ENCODE data around the gene TSNAXIP1.
"Not testable (repeated sequence)": the region's sequence is repeated elsewhere in the genome, so short reads cannot be mapped to it uniquely, and the experiment has no call there.

The TSNAXIP1 gene

DNA sequence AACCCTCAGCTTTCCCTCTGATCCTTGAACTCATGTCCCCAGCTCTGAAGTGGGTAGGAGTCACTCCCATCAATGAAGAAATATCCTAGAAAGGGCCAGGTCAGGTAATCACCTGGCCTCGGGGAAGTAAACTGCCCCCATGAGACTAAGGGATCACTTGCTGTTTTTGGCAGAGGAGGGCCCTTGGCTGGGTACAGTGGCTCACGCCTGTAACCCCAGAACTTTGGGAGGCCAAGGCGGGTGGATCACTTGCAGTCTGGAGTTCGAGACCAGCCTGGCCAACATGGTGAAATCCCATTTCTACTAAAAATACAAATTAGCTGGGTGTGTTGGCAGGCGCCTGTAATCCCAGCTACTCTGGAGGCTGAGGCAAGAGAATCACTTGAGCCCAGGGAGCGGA lies 57.4 kb downstream of the TSNAXIP1 start:
- not testable (repeated sequence) for DNase-seq

- DNase-seq = no peak
Measured at GRCh38 chr16:67864594-67864993, 57.9 kb downstream of the TSNAXIP1 start.

GRCh38 chr16:67865318-67865717 lies 58.6 kb downstream of the TSNAXIP1 start:
- peak; percentile 47 for DNase-seq

- no peak for DNase-seq
Measured at GRCh38 chr16:67868290-67868689, 61.6 kb downstream of the TSNAXIP1 start.

DNA sequence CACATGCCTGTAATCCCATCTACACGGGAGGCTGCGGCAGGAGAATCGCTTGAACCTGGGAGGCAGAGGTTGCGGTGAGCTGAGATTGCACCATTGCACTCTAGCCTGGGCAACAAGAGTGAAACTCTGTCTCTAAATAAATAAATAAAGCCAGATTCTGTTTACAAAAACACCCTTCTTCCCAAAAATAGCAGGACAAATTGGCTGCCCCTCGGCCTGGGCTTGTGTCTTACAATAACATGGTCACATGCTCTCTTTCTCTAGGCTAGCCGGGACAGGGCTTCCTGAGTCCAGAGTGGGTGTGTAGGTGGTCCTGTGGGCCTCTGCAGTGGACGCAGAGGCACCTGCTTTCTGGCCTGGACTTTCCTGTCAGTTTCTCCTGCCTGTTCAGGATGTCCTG lies 63.0 kb downstream of the TSNAXIP1 start:
- no peak for DNase-seq

- DNase-seq = no peak
Measured at GRCh38 chr16:67871256-67871655, 64.6 kb downstream of the TSNAXIP1 start.

- DNase-seq = no peak
Measured at GRCh38 chr16:67872131-67872630, 65.5 kb downstream of the TSNAXIP1 start.

DNA sequence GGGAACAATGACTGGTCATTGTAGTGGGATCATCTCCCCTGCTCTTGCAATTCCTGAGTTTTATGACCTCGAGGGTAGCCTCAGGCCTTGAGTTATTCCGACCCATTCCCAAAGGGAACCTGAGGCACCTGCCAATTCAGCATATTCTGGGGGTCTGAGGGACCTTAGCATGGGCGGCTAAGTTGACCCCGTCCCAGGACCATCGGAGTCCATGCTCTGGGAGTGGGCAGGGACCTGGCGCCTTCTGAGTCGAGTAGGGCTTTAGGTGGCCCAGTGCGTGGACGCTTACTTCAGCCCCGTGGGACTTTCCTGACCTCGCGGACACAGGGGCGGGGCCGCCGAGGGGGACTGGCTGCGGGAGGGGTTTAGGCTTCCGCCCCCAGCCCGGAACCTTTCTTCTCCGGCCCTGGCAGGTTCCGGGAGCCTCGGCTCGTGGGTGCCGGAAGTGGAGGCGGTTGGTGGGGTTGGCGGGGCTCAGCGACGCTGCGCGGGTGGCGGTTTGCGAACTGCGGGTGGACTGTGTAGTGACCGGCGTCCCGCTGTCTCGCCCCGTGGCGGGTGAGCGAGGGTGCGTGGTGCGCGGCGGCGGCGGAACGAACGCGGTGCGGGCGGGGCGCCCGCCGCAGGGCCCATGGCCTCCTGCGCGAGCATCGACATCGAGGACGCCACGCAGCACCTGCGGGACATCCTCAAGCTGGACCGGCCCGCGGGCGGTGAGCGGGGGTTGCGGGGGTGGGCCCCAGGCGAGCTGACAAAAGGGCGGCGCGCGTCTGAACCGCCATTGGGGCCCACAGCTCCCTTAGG lies 66.1 kb downstream of the TSNAXIP1 start, which contains the start of gene EDC4:
Gene EDC4, plus strand, starts transcription at position 422 of the 804 bp plus-strand sequence. Its CDS starts 210 bp downstream, at position 632.
- DNase-seq = peak; percentile 80

DNA sequence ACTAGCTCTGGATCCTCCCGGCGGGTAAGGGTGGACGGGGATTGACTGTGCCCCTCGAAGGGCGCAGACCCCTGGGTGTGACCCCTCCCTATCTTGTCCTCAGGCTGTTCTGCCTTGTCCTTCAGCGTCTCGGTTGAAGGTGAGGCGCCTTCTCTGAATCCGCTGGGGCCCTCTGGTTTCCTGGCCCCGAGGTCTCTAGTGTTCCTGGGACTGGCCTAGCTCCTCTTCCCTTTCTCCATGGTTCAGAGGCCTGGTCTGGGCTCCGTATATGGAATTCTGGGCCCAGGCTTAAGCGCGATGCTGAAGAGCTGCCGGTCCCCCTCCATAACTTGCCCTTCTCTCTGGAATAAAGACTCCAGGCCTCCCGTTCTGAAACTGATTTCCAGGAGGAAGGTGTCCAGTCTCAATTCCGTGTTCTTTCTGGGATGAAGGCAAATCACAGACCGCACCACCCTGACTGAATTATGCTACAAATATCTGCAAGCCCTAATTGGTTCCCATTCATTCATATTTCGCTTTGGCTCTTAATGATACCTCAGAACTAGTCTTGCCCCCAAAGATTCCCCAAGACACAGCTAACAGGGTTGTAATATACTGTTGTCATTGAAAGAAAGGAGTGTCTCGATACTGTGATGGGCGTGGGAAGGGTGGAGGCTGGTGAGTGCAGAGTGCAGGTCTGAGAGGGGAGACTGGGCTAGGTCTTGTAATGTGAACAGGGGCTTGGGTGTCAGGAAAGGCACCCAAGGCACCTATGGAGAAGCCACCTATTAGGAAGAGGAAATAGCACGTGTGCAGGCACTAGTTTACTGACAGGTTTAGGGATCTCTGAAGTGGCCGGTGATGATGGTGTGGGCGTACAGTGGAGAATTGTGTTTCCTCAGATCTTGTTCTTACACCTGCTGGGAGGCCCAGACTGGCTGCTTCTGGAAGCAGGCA lies 67.0 kb downstream of the TSNAXIP1 start:
- DNase-seq = no peak

DNA sequence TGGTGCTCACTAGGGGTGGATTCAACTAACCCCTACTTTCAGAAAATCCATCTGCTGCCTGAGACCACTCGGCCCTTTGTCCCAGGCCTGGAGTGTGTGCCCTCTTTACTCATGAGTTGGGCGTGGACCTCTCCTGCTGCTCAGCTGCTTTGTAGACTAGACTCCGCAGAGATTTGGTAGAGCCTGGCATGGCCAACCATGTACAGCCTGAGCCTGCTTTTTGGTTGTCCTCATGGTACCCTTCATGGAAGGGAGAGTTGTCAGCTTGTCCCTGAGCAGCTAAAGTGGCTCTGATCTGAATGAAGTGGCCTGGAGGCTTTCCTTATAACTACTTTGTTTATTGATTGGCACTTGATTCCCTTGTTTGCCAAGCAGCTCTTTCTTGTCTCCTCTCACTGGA lies 67.7 kb downstream of the TSNAXIP1 start:
- DNase-seq = no peak

DNA sequence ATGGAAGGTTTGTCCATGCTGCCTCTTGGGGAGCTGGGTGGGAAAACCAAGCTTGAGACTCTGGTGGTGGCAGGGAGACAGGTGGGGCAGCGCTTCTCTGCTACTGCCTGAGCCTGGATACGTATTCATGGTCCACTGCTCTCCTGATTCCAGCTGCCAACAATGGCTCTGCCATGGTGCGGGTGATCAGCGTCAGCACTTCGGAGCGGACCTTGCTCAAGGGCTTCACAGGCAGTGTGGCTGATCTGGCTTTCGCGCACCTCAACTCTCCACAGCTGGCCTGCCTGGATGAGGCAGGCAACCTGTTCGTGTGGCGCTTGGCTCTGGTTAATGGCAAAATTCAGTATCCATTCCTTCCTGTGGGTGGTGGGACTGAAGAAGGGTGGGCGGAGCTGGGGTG lies 70.4 kb downstream of the TSNAXIP1 start:
- DNase-seq = no peak
